SK-N-SH (cell line): ENCODE results near the gene ERC2.

ENCODE experiments used
- CTCF ChIP-seq: fragments of 200-600 bp; sonication (generic); IDR thresholded peaks from 2 replicates; pipeline ENCODE4 v1.6.1; 2017; ENCODE audit warnings: antibody characterized with exemption, mild to moderate bottlenecking, moderate library complexity
- JUND ChIP-seq: IDR thresholded peaks from 2 replicates; pipeline ENCODE4 v1.4.0; 2012

GRCh38 chr3:56275120-56275519, 193.1 kb downstream of the ERC2 start:
- no peak for TF ChIP-seq JUND
- TF ChIP-seq CTCF = no peak
